ENCODE data around the gene GAGE10. TPM values are rescaled to one million over a fixed set of nuclear protein-coding genes. Genes with fewer than 3 reads are reported as not detected.
"Not testable (repeated sequence)": the region's sequence is repeated elsewhere in the genome, so short reads cannot be mapped to it uniquely, and the experiment has no call there.

GAGE10 gene
- total RNA-seq, 4 donors from 2014 or later, result not detected

DNA sequence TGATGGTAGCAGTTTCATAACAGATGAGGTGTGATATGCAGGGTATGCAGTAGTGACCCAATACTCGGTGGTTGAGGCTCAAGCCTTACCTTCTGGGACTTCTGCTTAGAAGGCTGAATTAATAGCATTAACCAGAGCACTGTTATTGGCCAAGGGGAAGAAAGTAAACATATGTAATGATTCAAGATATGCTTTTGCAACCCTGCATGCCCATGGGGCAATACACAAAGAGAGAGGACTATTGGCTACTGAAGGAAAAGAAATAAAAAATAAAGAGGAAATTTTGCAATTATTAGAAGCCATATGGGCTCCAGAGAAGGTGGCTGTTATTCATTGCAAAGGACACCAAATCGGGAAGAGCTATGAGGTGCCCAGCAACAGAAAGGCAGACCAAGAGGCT is 8.7 kb downstream of the GAGE10 start:
- Histone ChIP-seq H3K4me3 (no peak overlapping the region), H3K27me3 (no peaks in the 10 kb centered on the region), H3K27ac (no peak overlapping the region), H3K9me3 (no peaks in the 10 kb centered on the region), H3K4me1 (peaks cover 8% of the 10 kb centered on the region), H3K36me3 (no peaks in the 10 kb centered on the region)
- TF ChIP-seq POLR2AphosphoS5 (IDR thresholded peaks at IDR 0.05), result no peak
- no peak for TF ChIP-seq EP300 (IDR thresholded peaks at IDR 0.05)
- 63% methylated on average over 2 of the region's 2 CpGs for WGBS
- no peak for DNase-seq (ENCODE audit: low spot score in 2 of 2)

DNA sequence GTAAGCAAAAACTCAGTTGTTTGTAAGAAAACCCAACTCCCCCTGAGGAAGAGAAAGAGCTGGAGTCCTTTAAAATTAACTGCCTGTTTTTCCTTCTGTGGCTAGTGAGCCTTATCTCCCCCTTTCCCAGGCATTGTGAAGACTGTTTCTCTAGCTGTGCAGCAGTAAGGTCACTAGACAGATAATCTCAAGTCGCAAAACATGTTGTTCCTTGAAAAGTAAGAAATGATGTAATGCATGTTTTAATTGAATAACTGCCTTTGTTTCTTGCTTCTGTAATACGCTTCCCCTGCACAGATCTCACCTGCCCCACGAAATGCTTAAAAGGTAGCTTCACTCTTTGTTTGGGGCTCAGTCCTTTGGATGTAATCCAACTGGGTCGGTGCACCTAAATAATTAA is 12.6 kb downstream of the GAGE10 start:
- Histone ChIP-seq H3K4me1 (no peaks in the 10 kb centered on the region), H3K36me3 (no peaks in the 10 kb centered on the region), H3K27me3 (no peaks in the 10 kb centered on the region), H3K4me3 (no peak overlapping the region), H3K9me3 (no peaks in the 10 kb centered on the region), H3K27ac (no peak overlapping the region)
- TF ChIP-seq, protein P1, sequence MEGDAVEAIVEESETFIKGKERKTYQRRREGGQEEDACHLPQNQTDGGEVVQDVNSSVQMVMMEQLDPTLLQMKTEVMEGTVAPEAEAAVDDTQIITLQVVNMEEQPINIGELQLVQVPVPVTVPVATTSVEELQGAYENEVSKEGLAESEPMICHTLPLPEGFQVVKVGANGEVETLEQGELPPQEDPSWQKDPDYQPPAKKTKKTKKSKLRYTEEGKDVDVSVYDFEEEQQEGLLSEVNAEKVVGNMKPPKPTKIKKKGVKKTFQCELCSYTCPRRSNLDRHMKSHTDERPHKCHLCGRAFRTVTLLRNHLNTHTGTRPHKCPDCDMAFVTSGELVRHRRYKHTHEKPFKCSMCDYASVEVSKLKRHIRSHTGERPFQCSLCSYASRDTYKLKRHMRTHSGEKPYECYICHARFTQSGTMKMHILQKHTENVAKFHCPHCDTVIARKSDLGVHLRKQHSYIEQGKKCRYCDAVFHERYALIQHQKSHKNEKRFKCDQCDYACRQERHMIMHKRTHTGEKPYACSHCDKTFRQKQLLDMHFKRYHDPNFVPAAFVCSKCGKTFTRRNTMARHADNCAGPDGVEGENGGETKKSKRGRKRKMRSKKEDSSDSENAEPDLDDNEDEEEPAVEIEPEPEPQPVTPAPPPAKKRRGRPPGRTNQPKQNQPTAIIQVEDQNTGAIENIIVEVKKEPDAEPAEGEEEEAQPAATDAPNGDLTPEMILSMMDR (IDR thresholded peaks at IDR 0.05), result no peak
- TF ChIP-seq EP300 (IDR thresholded peaks at IDR 0.05), result no peak
- TF ChIP-seq POLR2A (IDR thresholded peaks at IDR 0.05), result no peak
- no peak for TF ChIP-seq POLR2AphosphoS5 (IDR thresholded peaks at IDR 0.05)
- 47% methylated on average over 4 of the region's 4 CpGs for WGBS
- no peak for DNase-seq (ENCODE audit: low spot score in 2 of 2)

DNA sequence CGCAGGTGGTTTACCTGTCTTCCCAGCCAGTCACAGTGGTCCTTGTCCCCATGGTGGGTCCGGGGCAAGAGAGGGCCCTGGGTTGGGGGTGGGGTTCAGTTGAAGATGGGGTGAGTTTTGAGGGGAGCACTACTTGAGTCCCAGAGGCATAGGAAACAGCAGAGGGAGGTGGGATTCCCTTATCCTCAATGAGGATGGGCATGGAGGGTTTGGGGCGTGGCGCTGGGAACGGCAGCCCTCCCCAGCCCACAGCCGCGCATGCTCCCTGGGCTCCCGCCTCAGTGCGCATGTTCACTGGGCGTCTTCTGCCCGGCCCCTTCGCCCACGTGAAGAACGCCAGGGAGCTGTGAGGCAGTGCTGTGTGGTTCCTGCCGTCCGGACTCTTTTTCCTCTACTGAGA is 18.3 kb downstream of the GAGE10 start, which contains the start of gene GAGE12J:
Gene GAGE12J (plus strand): TSS at position 301 of the 400 bp plus-strand sequence. CDS start 1,157 bp downstream, outside the sequence.
- H3K27me3 ChIP-seq; H3K4me1 ChIP-seq; H3K9me3 ChIP-seq; H3K36me3 ChIP-seq; DNase-seq (ENCODE audit: low spot score in 2 of 2); H3K4me3 ChIP-seq; H3K27ac ChIP-seq: not testable (repeated sequence)
- 93% methylated on average over 2 of the region's 16 CpGs for WGBS

DNA sequence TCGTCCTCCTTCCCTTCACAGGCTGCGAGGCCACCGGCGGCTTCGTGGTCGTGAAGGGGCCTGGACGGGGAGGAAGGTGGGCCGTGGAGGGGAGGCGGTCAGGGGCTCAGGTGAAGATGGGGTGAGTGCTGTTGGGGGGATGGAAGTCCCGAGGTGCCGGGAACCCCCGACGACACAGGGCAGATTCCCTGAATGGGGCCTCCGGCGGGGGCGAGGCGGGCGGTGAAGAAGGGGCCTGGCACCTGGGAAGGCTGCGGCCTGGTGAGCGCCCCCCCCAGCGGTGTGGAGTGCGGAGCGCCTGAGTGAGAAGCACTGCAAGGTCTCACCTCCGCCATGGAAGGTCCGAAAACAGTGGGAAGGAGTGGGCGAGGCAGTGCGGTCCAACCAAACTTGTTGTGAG is 18.8 kb downstream of the GAGE10 start:
- no CpG with 5 or more reads among the region's 27 CpGs for WGBS
- H3K36me3 ChIP-seq; H3K9me3 ChIP-seq; H3K4me3 ChIP-seq; H3K27ac ChIP-seq; DNase-seq (ENCODE audit: low spot score in 2 of 2); H3K27me3 ChIP-seq; H3K4me1 ChIP-seq: not testable (repeated sequence)

DNA sequence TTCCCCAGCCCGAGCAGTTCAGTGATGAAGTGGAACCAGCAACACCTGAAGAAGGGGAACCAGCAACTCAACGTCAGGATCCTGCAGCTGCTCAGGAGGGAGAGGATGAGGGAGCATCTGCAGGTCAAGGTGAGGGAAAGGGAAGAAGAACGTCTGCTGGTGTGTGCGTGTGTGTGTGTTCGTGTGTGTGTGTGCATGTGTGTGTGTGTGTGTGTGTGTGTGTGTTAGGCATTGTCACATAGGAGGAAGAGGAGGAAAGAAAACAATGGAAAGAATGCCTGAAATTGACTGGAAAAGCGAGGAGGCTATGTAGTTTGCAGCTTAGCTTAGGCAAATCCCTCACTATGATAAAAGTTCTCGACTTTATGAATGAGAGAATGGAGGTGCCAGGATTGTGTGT is 20.3 kb downstream of the GAGE10 start:
- H3K4me3 ChIP-seq; H3K9me3 ChIP-seq; H3K27me3 ChIP-seq; H3K27ac ChIP-seq; H3K4me1 ChIP-seq; DNase-seq (ENCODE audit: low spot score in 2 of 2); H3K36me3 ChIP-seq: not testable (repeated sequence)
- 69% methylated on average over 4 of the region's 7 CpGs for WGBS

DNA sequence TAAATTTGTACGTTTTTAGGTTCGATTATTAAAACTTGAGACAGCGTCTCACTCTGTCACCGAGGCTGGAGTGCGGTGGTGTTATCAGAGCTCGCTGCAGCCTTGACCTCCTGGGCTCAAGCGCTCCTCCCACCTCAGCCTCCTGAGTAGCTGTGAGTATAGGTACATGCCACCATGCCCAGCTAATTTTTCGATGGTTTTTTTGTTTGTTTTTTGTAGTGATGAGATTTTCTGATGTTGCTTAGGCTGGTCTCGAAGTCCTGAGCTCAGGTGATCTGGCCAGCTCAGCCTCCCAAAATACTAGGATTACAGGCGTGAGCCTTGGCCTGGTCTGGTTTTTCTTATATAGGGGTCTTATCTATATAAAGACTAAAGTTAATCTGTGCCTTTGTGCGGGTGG is 27.0 kb downstream of the GAGE10 start:
- not testable (repeated sequence) for H3K27ac ChIP-seq; DNase-seq (ENCODE audit: low spot score in 2 of 2); H3K4me1 ChIP-seq; H3K27me3 ChIP-seq; H3K36me3 ChIP-seq; H3K9me3 ChIP-seq; H3K4me3 ChIP-seq
- WGBS, result 93% methylated on average over 6 of the region's 11 CpGs

DNA sequence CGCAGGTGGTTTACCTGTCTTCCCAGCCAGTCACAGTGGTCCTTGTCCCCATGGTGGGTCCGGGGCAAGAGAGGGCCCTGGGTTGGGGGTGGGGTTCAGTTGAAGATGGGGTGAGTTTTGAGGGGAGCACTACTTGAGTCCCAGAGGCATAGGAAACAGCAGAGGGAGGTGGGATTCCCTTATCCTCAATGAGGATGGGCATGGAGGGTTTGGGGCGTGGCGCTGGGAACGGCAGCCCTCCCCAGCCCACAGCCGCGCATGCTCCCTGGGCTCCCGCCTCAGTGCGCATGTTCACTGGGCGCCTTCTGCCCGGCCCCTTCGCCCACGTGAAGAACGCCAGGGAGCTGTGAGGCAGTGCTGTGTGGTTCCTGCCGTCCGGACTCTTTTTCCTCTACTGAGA is 27.8 kb downstream of the GAGE10 start, which contains the start of gene GAGE13:
Gene GAGE13 (plus strand): TSS at position 301 of the 400 bp plus-strand sequence. CDS start 1,156 bp downstream, outside the sequence.
- H3K27me3 ChIP-seq; H3K27ac ChIP-seq; H3K4me1 ChIP-seq; H3K9me3 ChIP-seq; H3K36me3 ChIP-seq; DNase-seq (ENCODE audit: low spot score in 2 of 2); H3K4me3 ChIP-seq: not testable (repeated sequence)
- no CpG with 5 or more reads among the region's 16 CpGs for WGBS

DNA sequence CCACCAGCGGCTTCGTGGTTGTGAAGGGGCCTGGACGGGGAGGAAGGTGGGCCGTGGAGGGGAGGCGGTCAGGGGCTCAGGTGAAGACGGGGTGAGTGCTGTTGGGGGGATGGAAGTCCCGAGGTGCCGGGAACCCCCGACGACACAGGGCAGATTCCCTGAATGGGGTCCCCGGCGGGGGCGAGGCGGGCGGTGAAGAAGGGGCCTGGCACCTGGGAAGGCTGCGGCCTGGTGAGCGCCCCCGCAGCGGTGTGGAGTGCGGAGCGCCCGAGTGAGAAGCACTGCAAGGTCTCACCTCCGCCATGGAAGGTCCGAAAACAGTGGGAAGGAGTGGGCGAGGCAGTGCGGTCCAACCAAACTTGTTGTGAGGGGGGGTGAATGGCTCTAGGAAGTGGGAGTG is 28.4 kb downstream of the GAGE10 start:
- not testable (repeated sequence) for H3K9me3 ChIP-seq, H3K36me3 ChIP-seq, H3K27me3 ChIP-seq, H3K27ac ChIP-seq, H3K4me1 ChIP-seq, H3K4me3 ChIP-seq
- peak in 1 of 2 donors; percentile 83 for DNase-seq (ENCODE audit: low spot score in 2 of 2)
- WGBS, result 92% methylated on average over 20 of the region's 26 CpGs

DNA sequence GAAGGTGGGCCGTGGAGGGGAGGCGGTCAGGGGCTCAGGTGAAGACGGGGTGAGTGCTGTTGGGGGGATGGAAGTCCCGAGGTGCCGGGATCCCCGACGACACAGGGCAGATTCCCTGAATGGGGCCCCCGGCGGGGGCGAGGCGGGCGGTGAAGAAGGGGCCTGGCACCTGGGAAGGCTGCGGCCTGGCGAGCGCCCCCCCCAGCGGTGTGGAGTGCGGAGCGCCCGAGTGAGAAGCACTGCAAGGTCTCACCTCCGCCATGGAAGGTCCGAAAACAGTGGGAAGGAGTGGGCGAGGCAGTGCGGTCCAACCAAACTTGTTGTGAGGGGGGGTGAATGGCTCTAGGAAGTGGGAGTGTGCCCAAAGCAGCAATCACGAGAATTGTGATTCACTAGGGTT is 38.0 kb downstream of the GAGE10 start:
- not testable (repeated sequence) for H3K36me3 ChIP-seq, H3K4me3 ChIP-seq, H3K9me3 ChIP-seq, H3K27ac ChIP-seq, H3K4me1 ChIP-seq, H3K27me3 ChIP-seq
- peak in 1 of 2 donors; percentile 88 for DNase-seq (ENCODE audit: low spot score in 2 of 2)
- no CpG with 5 or more reads among the region's 24 CpGs for WGBS

DNA sequence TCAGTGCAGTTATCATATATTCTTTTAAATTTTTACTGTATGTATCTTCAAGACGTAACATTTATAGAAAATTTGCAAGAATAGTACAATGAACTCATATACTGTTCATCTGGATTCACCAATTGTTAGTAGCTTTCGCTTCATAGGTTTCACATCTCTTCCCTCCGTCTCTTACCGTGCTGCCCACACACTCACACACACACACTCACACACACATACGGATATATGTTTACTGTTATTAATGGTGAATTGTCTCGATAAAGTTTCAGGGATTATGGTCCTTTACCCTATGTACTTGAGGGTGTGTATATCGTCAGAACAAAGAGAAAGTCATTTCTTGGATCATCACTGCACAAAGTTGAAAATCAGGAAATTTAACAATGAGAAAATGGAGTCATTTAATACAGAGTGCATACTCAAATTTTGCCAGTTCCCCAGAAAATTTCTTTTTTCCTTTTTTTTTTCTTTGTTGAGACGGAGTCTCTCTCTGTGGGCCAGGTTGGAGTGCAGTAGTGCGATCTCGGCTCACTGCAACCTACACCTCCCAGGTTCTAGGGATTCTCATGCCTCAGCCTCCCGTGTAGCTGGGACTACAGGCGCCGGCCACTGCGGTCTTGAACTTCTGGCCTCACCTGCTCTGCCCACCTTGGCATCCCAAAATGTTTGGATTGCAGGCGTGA is 41.2 kb downstream of the GAGE10 start:
- H3K27ac ChIP-seq; H3K9me3 ChIP-seq; H3K4me1 ChIP-seq; H3K27me3 ChIP-seq; H3K4me3 ChIP-seq; H3K36me3 ChIP-seq; DNase-seq (ENCODE audit: low spot score in 2 of 2): not testable (repeated sequence)
- WGBS, result 79% methylated on average over 14 of the region's 15 CpGs

DNA sequence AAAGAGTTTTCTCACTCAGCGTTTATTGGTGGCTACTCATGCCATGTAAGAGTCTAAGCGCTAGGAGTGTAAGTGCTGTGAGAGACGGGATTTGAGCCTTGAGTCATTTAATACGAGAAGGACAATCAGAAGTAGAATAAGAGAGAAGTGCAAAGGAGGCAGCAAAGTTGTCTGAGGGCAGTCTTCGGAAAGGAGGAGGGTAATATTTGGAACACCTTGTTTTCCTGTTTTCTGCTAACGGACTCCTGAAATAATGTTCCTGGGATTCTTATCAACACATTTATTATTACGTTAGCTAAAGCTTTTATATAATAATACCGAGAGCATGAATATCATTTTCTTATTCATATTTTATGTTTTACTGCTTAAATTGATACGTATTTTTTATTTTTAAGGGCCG is 42.0 kb downstream of the GAGE10 start:
- not testable (repeated sequence) for H3K9me3 ChIP-seq
- WGBS, result 82% methylated on average over 8 of the region's 10 CpGs

DNA sequence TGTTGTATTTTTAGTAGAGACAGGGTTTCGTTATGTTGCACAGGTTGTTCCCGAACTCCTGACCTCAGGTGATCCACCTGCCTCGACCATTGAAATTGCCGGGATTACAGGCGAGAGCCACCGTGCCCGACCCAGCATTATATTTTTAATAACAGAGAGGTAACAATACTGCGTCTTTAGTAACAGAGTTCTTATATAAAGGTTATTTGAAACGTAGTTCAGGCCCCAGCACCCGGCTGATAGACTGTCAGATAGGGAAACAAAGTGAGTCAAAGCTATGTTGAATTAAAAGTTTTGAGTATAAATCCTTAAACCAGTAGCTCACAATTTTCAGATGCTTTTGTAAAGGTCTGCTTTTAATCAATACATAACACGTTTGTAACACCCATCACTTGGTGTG is 42.7 kb downstream of the GAGE10 start:
- WGBS, result 84% methylated on average over 11 of the region's 11 CpGs
- DNase-seq (ENCODE audit: low spot score in 2 of 2), result peak in 1 of 2 donors; percentile 73

More for the DNA sequence above, 42.0 kb downstream of the GAGE10 start:
- H3K4me3 ChIP-seq; H3K27me3 ChIP-seq; H3K4me1 ChIP-seq; H3K27ac ChIP-seq; H3K36me3 ChIP-seq; DNase-seq (ENCODE audit: low spot score in 2 of 2): not testable (repeated sequence)

More for the DNA sequence above, 42.7 kb downstream of the GAGE10 start:
- not testable (repeated sequence) for H3K9me3 ChIP-seq, H3K27me3 ChIP-seq, H3K4me3 ChIP-seq, H3K27ac ChIP-seq, H3K36me3 ChIP-seq, H3K4me1 ChIP-seq

All from suprapubic skin (tissue), 4 donors.